Neural cell (in vitro differentiated cells): ENCODE measurements around the gene COPZ1.

ENCODE experiments used
- CTCF ChIP-seq: fragments of 450-650 bp; IDR thresholded peaks from 2 replicates; pipeline ENCODE4 v1.5.1; 2014; ENCODE audit warnings: antibody characterized with exemption, mild to moderate bottlenecking, moderate library complexity; ENCODE audit not compliant: poor library complexity, severe bottlenecking
- EZH2 ChIP-seq: fragments of 200-600, 300-800 bp; shearing (Covaris generic), sonication (generic); IDR thresholded peaks from 2 replicates; pipeline ENCODE4 v1.6.1; 2014; ENCODE audit warnings: antibody characterized with exemption, low read length, borderline replicate concordance, mild to moderate bottlenecking; ENCODE audit not compliant: insufficient read depth, poor library complexity, severe bottlenecking
- RAD21 ChIP-seq: fragments of 450-650 bp; conservative IDR thresholded peaks from 2 replicates; pipeline ENCODE4 v1.6.1; 2014; ENCODE audit warnings: antibody characterized with exemption, mild to moderate bottlenecking, moderate library complexity
- SMC3 ChIP-seq: fragments of 450-650 bp; conservative IDR thresholded peaks from 2 replicates; pipeline ENCODE4 v1.6.1; 2014; ENCODE audit warnings: antibody characterized with exemption, mild to moderate bottlenecking, moderate library complexity; ENCODE audit not compliant: poor library complexity

DNA sequence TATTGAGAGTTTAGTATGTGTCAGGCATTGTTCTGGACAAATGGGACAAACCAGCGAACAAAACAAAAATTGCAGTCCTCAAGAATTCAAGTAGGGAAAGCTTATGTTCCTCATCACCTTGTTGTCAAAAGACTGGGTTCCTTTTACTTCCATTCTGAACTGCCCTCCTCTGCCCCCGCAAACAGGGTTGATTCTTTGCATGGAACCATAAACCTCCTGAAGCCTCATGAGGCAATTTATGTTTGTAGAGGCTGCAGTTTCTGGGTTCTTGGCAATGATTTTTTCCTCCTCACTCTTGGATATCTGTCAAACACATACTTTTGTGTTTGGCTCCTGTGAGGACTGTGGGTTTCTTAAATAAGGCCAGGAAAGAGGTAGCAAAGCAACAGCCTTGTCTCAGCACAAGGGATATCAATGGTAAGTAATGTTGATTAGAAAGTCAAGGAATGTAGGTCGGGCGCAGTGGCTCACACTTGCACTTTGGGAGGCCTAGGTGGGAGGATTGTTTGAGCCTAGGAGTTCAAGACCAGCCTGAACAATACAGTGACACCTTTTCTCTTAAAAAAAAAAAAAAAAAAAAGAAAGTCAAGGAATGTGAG lies 13.9 kb downstream of the COPZ1 start:
- TF ChIP-seq CTCF (no peak), EZH2 (no peak), RAD21 (no peak), SMC3 (no peak)
